Panc1 (cell line): ENCODE data around the gene UBE3B. TPM values are rescaled to one million over a fixed set of nuclear protein-coding genes. Genes with fewer than 3 reads are reported as not detected.

Experiments used
- ATAC-seq: fragments of 200-7000 bp; cut with Tn5 transposase; 2 replicates; pipeline ENCODE4 v1.9.1; 2020; ENCODE audit warnings: mild to moderate bottlenecking, moderate library complexity
- BruUV-seq: library from RNA; stranded (reverse); fragments of 400-500 nt; replicated peaks from 2 replicates; lab custom pipeline; 2021; lab: Mats Ljungman, UMichigan
- CTCF ChIA-PET: fragments of 300-600 bp; sonication (Branson Sonifier 250); formaldehyde crosslinking; loops from one replicate; lab custom pipeline; 2022; ENCODE audit warnings: antibody characterized with exemption; lab: Charles Lee
- POLR2A ChIA-PET: fragments of 300-600 bp; sonication (Branson Sonifier 250); formaldehyde crosslinking; loops from one replicate; lab custom pipeline; 2022; ENCODE audit warnings: antibody characterized with exemption; lab: Charles Lee
- DNase-seq: peaks from one replicate; pipeline ENCODE4 v3.0.0-alpha.2; 2010; ENCODE audit warnings: low read depth, low spot score
- H3K27ac ChIP-seq: 2 replicates; pipeline ENCODE4 v1.5.1; 2011; ENCODE audit warnings: mild to moderate bottlenecking, low read length, inconsistent platforms
- H3K27me3 ChIP-seq: fragments of 200-500 bp; sonication (Bioruptor generic); 2 replicates; pipeline ENCODE4 v1.6.0; 2014; ENCODE audit warnings: low read length, inconsistent platforms; ENCODE audit not compliant: control insufficient read depth, insufficient read depth
- H3K36me3 ChIP-seq: fragments of 200-500 bp; sonication (Bioruptor generic); 2 replicates; pipeline ENCODE4 v1.5.1; 2014; ENCODE audit warnings: inconsistent platforms, mild to moderate bottlenecking, low read length, moderate library complexity; ENCODE audit not compliant: control insufficient read depth, insufficient read depth
- H3K4me1 ChIP-seq: 2 replicates; pipeline ENCODE4 v1.5.1; 2011; ENCODE audit warnings: inconsistent platforms, mild to moderate bottlenecking, low read length, moderate library complexity; ENCODE audit not compliant: control insufficient read depth, insufficient read depth
- H3K4me3 ChIP-seq, 2 experiments: 2 replicates each; pipeline ENCODE4 v1.5.1; 2011 to 2012; ENCODE audit warnings: low read depth in 2 of 2, low read length in 2 of 2, mild to moderate bottlenecking in 2 of 2, inconsistent platforms in 1 of 2, moderate library complexity in 1 of 2
- H3K9me3 ChIP-seq: fragments of 200-500 bp; sonication (Bioruptor generic); 2 replicates; pipeline ENCODE4 v1.5.1; 2014; ENCODE audit warnings: low read depth, mild to moderate bottlenecking, inconsistent platforms, low read length, moderate library complexity; ENCODE audit not compliant: control insufficient read depth, insufficient read depth
- CTCF ChIP-seq: fragments of 450-650 bp; IDR thresholded peaks from 2 replicates; pipeline ENCODE4 v1.5.1; 2017; ENCODE audit warnings: mild to moderate bottlenecking
- POLR2AphosphoS5 ChIP-seq: IDR thresholded peaks from 2 replicates; pipeline ENCODE4 v1.6.1; 2012; ENCODE audit warnings: mild to moderate bottlenecking, low read depth, low read length, moderate library complexity
- REST ChIP-seq, 2 experiments: IDR thresholded peaks; 2 replicates each; pipeline ENCODE4 v1.6.1; 2011 to 2012; ENCODE audit warnings: low read depth in 2 of 2, control low read depth in 1 of 2, low read length in 1 of 2, mild to moderate bottlenecking in 1 of 2, moderate library complexity in 1 of 2; ENCODE audit not compliant: insufficient read depth in 1 of 2
- SIN3A ChIP-seq: IDR thresholded peaks from 2 replicates; pipeline ENCODE4 v1.6.1; 2012; ENCODE audit warnings: low read depth, mild to moderate bottlenecking, low read length, moderate library complexity, borderline replicate concordance; ENCODE audit not compliant: insufficient read depth
- TCF7L2 ChIP-seq: IDR thresholded peaks from 2 replicates; pipeline ENCODE4 v1.6.1; 2011; ENCODE audit warnings: mild to moderate bottlenecking, low read depth, low read length, inconsistent platforms
- in situ Hi-C: cut with HindIII; loops from 2 replicates; pipeline ENCODE4 v1.10.0; 2016; ENCODE audit warnings: low sequenced_read_pairs, low pct_unique_long_range_greater_than_20kb
- intact Hi-C: fragments of 100-400 bp; cut with micrococcal nuclease; formaldehyde crosslinking; loops from one replicate; pipeline ENCODE4 v1.10.0; 2022; ENCODE audit not compliant: unreplicated experiment
- total RNA-seq: library from RNA; stranded (reverse); gene quantifications from one replicate; pipeline ENCODE4 v1.2.1, GENCODE V29; 2021; ENCODE audit not compliant: unreplicated experiment

Gene UBE3B
- total RNA-seq, 1 experiment from 2014 or later: 38.9 TPM

- in situ Hi-C loops: no loop called here
- ATAC-seq (no peak), DNase-seq (no peak)
- no peaks in the 10 kb centered on the region for H3K27me3 ChIP-seq
- H3K9me3 ChIP-seq: no peaks in the 10 kb centered on the region
- no peaks in the 10 kb centered on the region for H3K4me1 ChIP-seq
- H3K36me3 ChIP-seq: peaks cover 16% of the 10 kb centered on the region; the same call in 1 of the 2 replicates
- no TSS peak for BruUV-seq
- ChIA-PET POLR2A (no interaction called here), CTCF (no interaction called here)
- no peak overlapping the region for H3K4me3 ChIP-seq
- intact Hi-C loops: no loop called here
- H3K27ac ChIP-seq: no peak overlapping the region
- TF ChIP-seq TCF7L2: no peak
- no peak for TF ChIP-seq REST (IDR thresholded peaks at IDR 0.05; ENCODE audit: insufficient read depth in 1 of 2, low read depth in 2 of 2, low read length in 1 of 2)
- no peak for TF ChIP-seq CTCF
- TF ChIP-seq POLR2AphosphoS5: no peak
- TF ChIP-seq SIN3A: no peak
Observed at GRCh38 chr12:109501299-109501698, 23.9 kb downstream of the UBE3B start.

GRCh38 chr12:109502332-109502731 is 24.9 kb downstream of the UBE3B start:
- peaks cover 16% of the 10 kb centered on the region; the same call in 1 of the 2 replicates for H3K36me3 ChIP-seq
- H3K4me3 ChIP-seq: no peak overlapping the region
- no peak overlapping the region for H3K27ac ChIP-seq
- ATAC-seq (no peak), DNase-seq (no peak)
- intact Hi-C loops: no loop called here
- TF ChIP-seq TCF7L2: no peak
- TF ChIP-seq CTCF: no peak
- no peak for TF ChIP-seq POLR2AphosphoS5
- TF ChIP-seq REST (IDR thresholded peaks at IDR 0.05; ENCODE audit: insufficient read depth in 1 of 2, low read depth in 2 of 2, low read length in 1 of 2): no peak
- no peak for TF ChIP-seq SIN3A
- no peaks in the 10 kb centered on the region for H3K27me3 ChIP-seq
- no TSS peak for BruUV-seq
- ChIA-PET POLR2A (no interaction called here), CTCF (no interaction called here)
- no peaks in the 10 kb centered on the region for H3K9me3 ChIP-seq
- H3K4me1 ChIP-seq: no peaks in the 10 kb centered on the region
- in situ Hi-C loops: no loop called here
